A673 (cell line): ENCODE data around the gene ABHD8. TPM values are rescaled to one million over a fixed set of nuclear protein-coding genes. Genes with fewer than 3 reads are reported as not detected.
A peak's percentile ranks its signal among the peaks of the same experiment; 100 is the strongest.

ENCODE experiments used
- BruUV-seq: library from RNA; stranded (reverse); fragments of 400-500 nt; replicated peaks from 2 replicates; lab custom pipeline; 2021; lab: Mats Ljungman, UMichigan
- CTCF ChIA-PET: fragments of 300-600 bp; sonication (Branson Sonifier 250); formaldehyde crosslinking; loops from one replicate; lab custom pipeline; 2022; ENCODE audit warnings: antibody characterized with exemption; lab: Charles Lee
- POLR2A ChIA-PET: fragments of 300-600 bp; sonication (Branson Sonifier 250); formaldehyde crosslinking; loops from one replicate; lab custom pipeline; 2022; ENCODE audit warnings: antibody characterized with exemption; ENCODE audit not compliant: low non-redundant PET; lab: Charles Lee
- DNase-seq: peaks from one replicate; pipeline ENCODE4 v3.0.0-alpha.2; 2015; ENCODE audit warnings: low spot score
- H3K27ac ChIP-seq: fragments of 200-600 bp; sonication (generic); 2 replicates; pipeline ENCODE4 v1.5.1; 2016; ENCODE audit warnings: mixed run types, low read depth, mild to moderate bottlenecking, mixed read lengths, antibody characterized with exemption, low read length; ENCODE audit not compliant: poor library complexity, severe bottlenecking
- H3K27me3 ChIP-seq: fragments of 200-600 bp; sonication (generic); replicated peaks from 2 replicates; pipeline ENCODE4 v1.6.1; 2017; ENCODE audit warnings: mixed run types, low read depth, mild to moderate bottlenecking, mixed read lengths, antibody characterized with exemption, low read length; ENCODE audit not compliant: insufficient read depth, poor library complexity
- H3K36me3 ChIP-seq: fragments of 200-600 bp; sonication (generic); 2 replicates; pipeline ENCODE4 v1.6.1; 2016; ENCODE audit warnings: mixed run types, mild to moderate bottlenecking, mixed read lengths, antibody characterized with exemption, low read length; ENCODE audit not compliant: insufficient read depth, poor library complexity, severe bottlenecking
- H3K4me1 ChIP-seq: fragments of 200-600 bp; sonication (generic); 2 replicates; pipeline ENCODE4 v1.6.1; 2017; ENCODE audit warnings: mixed run types, mild to moderate bottlenecking, mixed read lengths, antibody characterized with exemption, low read length; ENCODE audit not compliant: insufficient read depth, poor library complexity, severe bottlenecking
- H3K4me3 ChIP-seq: fragments of 200-600 bp; sonication (generic); 2 replicates; pipeline ENCODE4 v1.5.1; 2016; ENCODE audit warnings: low read depth, mixed run types, mild to moderate bottlenecking, mixed read lengths, low read length; ENCODE audit not compliant: poor library complexity, severe bottlenecking
- H3K9me3 ChIP-seq: fragments of 200-600 bp; sonication (generic); 2 replicates; pipeline ENCODE4 v1.6.1; 2016; ENCODE audit warnings: mixed run types, low read depth, mild to moderate bottlenecking, mixed read lengths, antibody characterized with exemption, low read length; ENCODE audit not compliant: poor library complexity, severe bottlenecking
- CTCF ChIP-seq: fragments of 300-800, 200-600 bp; sonication (generic); conservative IDR thresholded peaks from 2 replicates; pipeline ENCODE4 v1.5.1; 2017; ENCODE audit warnings: low read depth, mild to moderate bottlenecking, antibody characterized with exemption, low read length, moderate library complexity, mixed read lengths
- EZH2 ChIP-seq: fragments of 200-600 bp; sonication (generic); IDR thresholded peaks from 2 replicates; pipeline ENCODE4 v1.6.1; 2017; ENCODE audit warnings: borderline replicate concordance, low read depth, mild to moderate bottlenecking, mixed read lengths, antibody characterized with exemption, low read length; ENCODE audit not compliant: poor library complexity, severe bottlenecking
- intact Hi-C: fragments of 100-400 bp; cut with micrococcal nuclease; formaldehyde crosslinking; loops from one replicate; pipeline ENCODE4 v1.10.0; 2022; ENCODE audit not compliant: unreplicated experiment
- total RNA-seq: library from RNA; stranded (reverse); gene quantifications from 2 replicates; pipeline ENCODE4 v1.2.3, GENCODE V29; 2021

ABHD8 gene
- total RNA-seq, 1 experiment from 2014 or later: 11.0 TPM

- ChIA-PET POLR2A (no interaction called here), CTCF (interaction anchor here (1.4 kb wide), 1 partner anchor 9 kb away, joined by 3 read pairs; no protein-coding TSS in a partner anchor)
- Histone ChIP-seq H3K4me1 (peaks cover 13% of the 10 kb centered on the region), H3K27ac (no peak overlapping the region), H3K36me3 (peaks cover 11% of the 10 kb centered on the region), H3K27me3 (no peaks in the 10 kb centered on the region), H3K9me3 (no peaks in the 10 kb centered on the region), H3K4me3 (no peak overlapping the region)
- DNase-seq: peak; percentile 42
- intact Hi-C loops: no loop called here
- TF ChIP-seq CTCF (no peak), EZH2 (no peak)
- BruUV-seq: no TSS peak
Measured at GRCh38 chr19:17339088-17339741, 36.0 kb upstream of the ABHD8 start.

GRCh38 chr19:17338433-17339078 is 35.3 kb upstream of the ABHD8 start:
- no peaks in the 10 kb centered on the region for H3K9me3 ChIP-seq
- no peaks in the 10 kb centered on the region for H3K27me3 ChIP-seq
- no peak for TF ChIP-seq CTCF
- no peak for TF ChIP-seq EZH2
- ChIA-PET CTCF (interaction anchor here (1.4 kb wide), 1 partner anchor 10 kb away, joined by 3 read pairs; no protein-coding TSS in a partner anchor), POLR2A (interaction anchor here (0.7 kb wide), 1 partner anchor 33 kb away, joined by 24 read pairs; the partner anchor contains the start of gene MRPL34)
- H3K27ac ChIP-seq: no peak overlapping the region
- intact Hi-C loops: no loop called here
- peak overlapping the region; percentile 81 for H3K4me3 ChIP-seq
- peaks cover 11% of the 10 kb centered on the region for H3K36me3 ChIP-seq
- peaks cover 13% of the 10 kb centered on the region for H3K4me1 ChIP-seq
- BruUV-seq: no TSS peak
- no peak for DNase-seq

- BruUV-seq: TSS peak; percentile 35
- H3K4me1 ChIP-seq: peaks cover 13% of the 10 kb centered on the region
- DNase-seq: peak; percentile 39
- H3K27ac ChIP-seq: peak overlapping the region; percentile 39
- ChIA-PET CTCF (no interaction called here), POLR2A (interaction anchor here (0.7 kb wide), 1 partner anchor 32 kb away, joined by 24 read pairs; the partner anchor contains the start of gene MRPL34)
- H3K4me3 ChIP-seq: peak overlapping the region; percentile 81
- intact Hi-C loops: no loop called here
- H3K9me3 ChIP-seq: no peaks in the 10 kb centered on the region
- H3K27me3 ChIP-seq: no peaks in the 10 kb centered on the region
- peaks cover 13% of the 10 kb centered on the region for H3K36me3 ChIP-seq
- TF ChIP-seq CTCF (no peak), EZH2 (no peak)
Measured at GRCh38 chr19:17337675-17338432, 34.6 kb upstream of the ABHD8 start.
